Measurements from ENCODE around the gene XYLT1. TPM values are rescaled to one million over a fixed set of nuclear protein-coding genes. Genes with fewer than 3 reads are reported as not detected.

Gene XYLT1
- total and polyA plus RNA-seq, 8 donors = 6.0 to 8.4 (median 7.3) TPM

DNA sequence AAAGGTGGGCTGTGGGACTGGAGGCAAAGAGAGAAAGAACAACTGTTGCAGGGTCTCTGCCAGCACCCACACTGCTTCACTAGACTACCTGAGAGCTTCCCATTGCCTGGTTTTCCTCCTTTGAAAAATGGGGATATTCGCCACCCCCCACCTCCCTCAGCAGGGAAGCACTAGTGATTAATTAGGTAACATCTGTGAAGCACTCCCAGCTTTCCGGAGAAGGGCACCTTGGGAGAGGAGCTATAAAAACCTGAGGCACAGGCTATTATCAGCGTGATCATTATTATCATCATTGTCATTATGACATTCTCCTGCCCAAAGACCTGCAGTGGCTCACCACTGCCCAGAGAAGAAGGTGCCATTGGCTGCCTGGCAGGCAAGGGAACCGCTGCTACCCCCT lies 83.5 kb downstream of the XYLT1 start:
- no peak overlapping the region for H3K27ac ChIP-seq
- no peaks in the 10 kb centered on the region for H3K9me3 ChIP-seq
- TF ChIP-seq CTCF (IDR thresholded peaks at IDR 0.05) = no peak
- H3K4me3 ChIP-seq = no peak overlapping the region
- no peaks in the 10 kb centered on the region for H3K27me3 ChIP-seq
- H3K4me1 ChIP-seq = peaks cover 0 to 19% of the 10 kb centered on the region in 2 donors
- intact Hi-C loops (cut with DNase I) = no loop called here
- ATAC-seq (no peak), DNase-seq (no peak)
- no peaks in the 10 kb centered on the region for H3K36me3 ChIP-seq

GRCh38 chr16:17386229-17386628 lies 84.5 kb downstream of the XYLT1 start:
- H3K9me3 ChIP-seq = no peaks in the 10 kb centered on the region
- no peaks in the 10 kb centered on the region for H3K36me3 ChIP-seq
- DNase-seq = no peak
- no peak overlapping the region for H3K27ac ChIP-seq
- no peak for ATAC-seq
- H3K27me3 ChIP-seq = no peaks in the 10 kb centered on the region
- TF ChIP-seq CTCF (IDR thresholded peaks at IDR 0.05) = no peak
- intact Hi-C loops (cut with DNase I) = no loop called here
- H3K4me1 ChIP-seq = peaks cover 0 to 26% of the 10 kb centered on the region in 2 donors
- no peak overlapping the region for H3K4me3 ChIP-seq

DNA sequence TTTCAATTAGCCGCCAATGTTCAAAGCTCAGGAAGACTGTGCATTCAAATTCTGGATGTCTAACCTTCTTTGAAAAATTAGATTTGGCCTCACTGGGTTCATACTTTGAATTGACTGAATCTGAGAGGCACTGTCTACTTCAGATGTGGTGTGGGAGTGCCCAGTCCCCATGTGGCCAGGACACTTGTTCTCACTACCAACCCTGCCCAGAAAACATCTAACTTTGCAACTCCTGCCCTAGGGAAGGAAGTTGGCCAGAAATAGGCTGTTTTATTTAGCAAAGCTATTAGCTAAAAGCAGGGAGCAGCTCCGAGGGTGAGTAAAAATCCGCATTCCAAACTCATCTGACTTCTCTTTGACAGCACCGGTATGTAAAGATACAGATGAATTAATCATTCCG lies 86.3 kb downstream of the XYLT1 start:
- no peaks in the 10 kb centered on the region for H3K9me3 ChIP-seq
- no peaks in the 10 kb centered on the region for H3K36me3 ChIP-seq
- H3K4me1 ChIP-seq = peaks cover 0 to 41% of the 10 kb centered on the region in 2 donors
- DNase-seq = no peak
- no peak overlapping the region for H3K27ac ChIP-seq
- no peaks in the 10 kb centered on the region for H3K27me3 ChIP-seq
- intact Hi-C loops (cut with DNase I) = no loop called here
- no peak for TF ChIP-seq CTCF (IDR thresholded peaks at IDR 0.05)
- H3K4me3 ChIP-seq = no peak overlapping the region
- ATAC-seq = no peak

DNA sequence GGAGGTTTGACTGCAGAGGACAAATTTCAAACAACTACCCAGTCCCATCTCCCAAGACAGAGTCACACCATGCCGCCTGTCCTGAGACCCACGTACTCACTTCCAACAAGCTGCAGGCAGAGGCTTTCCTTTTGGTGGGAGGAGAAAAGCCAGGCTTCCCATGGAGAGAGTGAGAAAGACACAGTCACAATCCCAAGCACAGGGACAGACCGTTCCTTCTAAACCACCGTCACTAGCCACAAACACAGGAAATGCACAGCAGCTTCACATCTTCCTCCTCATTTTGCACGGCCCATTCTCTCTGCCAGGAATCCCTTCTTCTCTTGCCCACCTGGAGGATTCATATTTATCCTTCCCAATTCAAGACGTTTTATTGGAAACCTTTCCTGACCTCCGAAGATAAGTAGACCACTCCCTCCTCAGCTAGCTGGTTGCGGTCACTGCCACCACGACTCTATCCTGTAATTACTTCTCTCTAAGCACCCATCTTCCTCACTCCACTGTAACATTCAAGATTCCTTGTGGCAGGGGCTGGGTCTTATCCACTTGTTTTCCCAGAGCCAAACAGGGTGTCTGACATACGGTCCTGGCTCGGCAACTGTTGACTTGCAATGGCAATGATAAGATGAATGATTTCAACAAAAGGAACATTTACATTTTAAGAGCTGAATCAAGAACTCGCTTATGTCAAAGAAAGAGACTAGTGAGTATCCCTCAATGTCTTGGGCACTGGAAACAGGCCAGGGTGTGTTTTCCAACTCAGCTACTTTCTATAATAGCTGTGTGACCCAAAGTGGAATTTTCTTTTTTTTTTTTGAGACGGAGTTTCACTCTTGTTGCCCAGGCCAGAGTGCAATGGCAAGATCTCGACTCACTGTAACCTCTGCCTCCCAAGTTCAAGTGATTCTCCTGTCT lies 87.6 kb downstream of the XYLT1 start:
- ATAC-seq (no peak), DNase-seq (no peak)
- no peak overlapping the region for H3K4me3 ChIP-seq
- no peaks in the 10 kb centered on the region for H3K27me3 ChIP-seq
- intact Hi-C loops (cut with DNase I) = no loop called here
- TF ChIP-seq CTCF (IDR thresholded peaks at IDR 0.05) = no peak
- H3K4me1 ChIP-seq = peaks cover 3 to 53% of the 10 kb centered on the region in 2 donors
- H3K9me3 ChIP-seq = no peaks in the 10 kb centered on the region
- no peaks in the 10 kb centered on the region for H3K36me3 ChIP-seq
- no peak overlapping the region for H3K27ac ChIP-seq

GRCh38 chr16:17382514-17382913 lies 88.2 kb downstream of the XYLT1 start:
- Histone ChIP-seq H3K36me3 (no peaks in the 10 kb centered on the region), H3K27ac (no peak overlapping the region), H3K9me3 (no peaks in the 10 kb centered on the region), H3K4me3 (no peak overlapping the region), H3K4me1 (peaks cover 3 to 60% of the 10 kb centered on the region in 2 donors), H3K27me3 (no peaks in the 10 kb centered on the region)
- TF ChIP-seq CTCF (IDR thresholded peaks at IDR 0.05) = no peak
- intact Hi-C loops (cut with DNase I) = no loop called here
- ATAC-seq = no peak
- DNase-seq = no peak
